HCT116 (cell line): Measurements from ENCODE around the gene ZCCHC10. TPM values are rescaled to one million over a fixed set of nuclear protein-coding genes. Genes with fewer than 3 reads are reported as not detected.

Experiments
- ATAC-seq: fragments of 200-7000 bp; cut with Tn5 transposase; 2 replicates; pipeline ENCODE4 v1.9.1; 2020; ENCODE audit warnings: mild to moderate bottlenecking, moderate library complexity
- BruUV-seq: library from RNA; stranded (reverse); fragments of 400-500 nt; replicated peaks from 2 replicates; lab custom pipeline; 2021; lab: Mats Ljungman, UMichigan
- CTCF ChIA-PET: fragments of 300-600 bp; sonication (Branson Sonifier 250); formaldehyde crosslinking; loops from one replicate; lab custom pipeline; 2021; ENCODE audit warnings: antibody characterized with exemption; lab: Charles Lee
- POLR2A ChIA-PET: fragments of 300-600, 350-600 bp; sonication (Branson Sonifier 250); formaldehyde crosslinking; loops from one replicate; lab custom pipeline; 2021; ENCODE audit warnings: antibody characterized with exemption; lab: Charles Lee
- RAD21 ChIA-PET, 2 experiments: fragments of 300-600 bp; sonication (Branson Sonifier 250); formaldehyde crosslinking; loops; one replicate each; lab custom pipeline; 2023; ENCODE audit warnings: low total read pairs in 2 of 2; ENCODE audit not compliant: uncharacterized antibody in 2 of 2, unreplicated experiment in 2 of 2, low non-redundant PET in 1 of 2; lab: Charles Lee
- DNase-seq: peaks from one replicate; pipeline ENCODE4 v3.0.0-alpha.2; 2010; ENCODE audit warnings: low read depth, low spot score
- H2AFZ ChIP-seq: fragments of 200-600 bp; shearing (Covaris generic), sonication (generic); 2 replicates; pipeline ENCODE4 v1.6.1; 2017; ENCODE audit warnings: low read depth, mixed run types, mixed read lengths, antibody characterized with exemption, low read length; ENCODE audit not compliant: poor library complexity, severe bottlenecking
- H3K27ac ChIP-seq: 2 replicates; pipeline ENCODE4 v1.5.1; 2012; ENCODE audit warnings: low read depth, low read length
- H3K27me3 ChIP-seq: fragments of 200-600 bp; sonication (generic); 2 replicates; pipeline ENCODE4 v1.6.1; 2016; ENCODE audit warnings: mixed run types, low read length, mixed read lengths; ENCODE audit not compliant: insufficient read depth
- H3K36me3 ChIP-seq, 2 experiments: fragments of 200-500 bp in 1 of 2; fragments of 200-600 bp in 1 of 2; sonication (Bioruptor generic) in 1 of 2; sonication (generic) in 1 of 2; 2 replicates each; pipeline versions ENCODE4 v1.5.1 to v1.6.1; 2014 to 2016; ENCODE audit warnings: low read length in 2 of 2, inconsistent platforms in 1 of 2, mixed read lengths in 1 of 2, mixed run types in 1 of 2; ENCODE audit not compliant: insufficient read depth in 2 of 2, control insufficient read depth in 1 of 2
- H3K4me1 ChIP-seq, 2 experiments: fragments of 200-600 bp in 1 of 2; sonication (generic) in 1 of 2; 2 replicates each; pipeline versions ENCODE4 v1.5.1 to v1.6.1; 2012 to 2017; ENCODE audit warnings: low read length in 2 of 2, inconsistent platforms in 1 of 2, mild to moderate bottlenecking in 1 of 2, mixed read lengths in 1 of 2, mixed run types in 1 of 2, moderate library complexity in 1 of 2; ENCODE audit not compliant: insufficient read depth in 2 of 2, control insufficient read depth in 1 of 2
- H3K4me2 ChIP-seq: fragments of 200-600 bp; sonication (generic); 2 replicates; pipeline ENCODE4 v1.6.1; 2017; ENCODE audit warnings: mixed run types, low read length, mixed read lengths
- H3K4me3 ChIP-seq, 2 experiments: fragments of 200-600 bp in 1 of 2; sonication (generic) in 1 of 2; replicated peaks in 1 of 2; 2 replicates each; pipeline ENCODE4 v1.5.1; 2011 to 2016; ENCODE audit warnings: low read length in 2 of 2, control low read depth in 1 of 2, low read depth in 1 of 2, mild to moderate bottlenecking in 1 of 2, mixed read lengths in 1 of 2, mixed run types in 1 of 2
- H3K79me2 ChIP-seq: fragments of 200-600 bp; sonication (generic); 2 replicates; pipeline ENCODE4 v1.6.1; 2017; ENCODE audit warnings: mild to moderate bottlenecking, mixed run types, low read length, moderate library complexity, mixed read lengths; ENCODE audit not compliant: insufficient read depth
- H3K9ac ChIP-seq: fragments of 200-600 bp; sonication (generic); 2 replicates; pipeline ENCODE4 v1.6.1; 2016; ENCODE audit warnings: low read length, mixed read lengths
- H3K9me2 ChIP-seq: fragments of 200-600 bp; sonication (generic), shearing (Covaris generic); 2 replicates; pipeline ENCODE4 v1.6.1; 2017; ENCODE audit warnings: mixed run types, mild to moderate bottlenecking, moderate library complexity; ENCODE audit not compliant: insufficient read depth
- H3K9me3 ChIP-seq, 2 experiments: fragments of 200-500 bp in 1 of 2; fragments of 200-600 bp in 1 of 2; sonication (Bioruptor generic) in 1 of 2; sonication (generic) in 1 of 2; 2 replicates each; pipeline ENCODE4 v1.6.1; 2014 to 2017; ENCODE audit warnings: low read length in 2 of 2, mixed read lengths in 2 of 2, inconsistent platforms in 1 of 2, low read depth in 1 of 2, mild to moderate bottlenecking in 1 of 2, mixed run types in 1 of 2, moderate library complexity in 1 of 2; ENCODE audit not compliant: control insufficient read depth in 1 of 2, insufficient read depth in 1 of 2
- H4K20me1 ChIP-seq: fragments of 200-600 bp; sonication (generic), shearing (Covaris generic); 2 replicates; pipeline ENCODE4 v1.6.1; 2017; ENCODE audit warnings: mixed run types, mild to moderate bottlenecking, moderate library complexity; ENCODE audit not compliant: insufficient read depth
- ATF3 ChIP-seq: IDR thresholded peaks from 2 replicates; pipeline ENCODE4 v1.6.1; 2012
- CBX3 ChIP-seq: IDR thresholded peaks from 2 replicates; pipeline ENCODE4 v1.6.1; 2012; ENCODE audit warnings: low read depth
- EGR1 ChIP-seq: IDR thresholded peaks from 2 replicates; pipeline ENCODE4 v1.6.1; 2012; ENCODE audit warnings: low read depth
- EZH2 ChIP-seq: fragments of 200-600 bp; sonication (generic); IDR thresholded peaks from 2 replicates; pipeline ENCODE4 v1.6.1; 2017; ENCODE audit warnings: antibody characterized with exemption, mixed run types
- EZH2phosphoT487 ChIP-seq: fragments of 200-600 bp; IDR thresholded peaks from 2 replicates; pipeline ENCODE4 v1.6.1; 2018; ENCODE audit warnings: antibody characterized with exemption, borderline replicate concordance
- FOSL1 ChIP-seq: IDR thresholded peaks from 2 replicates; pipeline ENCODE4 v1.6.1; 2012; ENCODE audit warnings: low read depth
- JUND ChIP-seq: IDR thresholded peaks from 2 replicates; pipeline ENCODE4 v1.6.1; 2012
- RAD21 ChIP-seq: IDR thresholded peaks from 2 replicates; pipeline ENCODE4 v1.6.1; 2012; ENCODE audit warnings: low read depth, mild to moderate bottlenecking
- REST ChIP-seq: IDR thresholded peaks from 2 replicates; pipeline ENCODE4 v1.6.1; 2012; ENCODE audit warnings: low read depth
- SP1 ChIP-seq: IDR thresholded peaks from 2 replicates; pipeline ENCODE4 v1.6.1; 2012; ENCODE audit warnings: low read depth
- YY1 ChIP-seq: IDR thresholded peaks from 2 replicates; pipeline ENCODE4 v1.6.1; 2011; ENCODE audit warnings: low read length, low read depth, moderate library complexity, mild to moderate bottlenecking; ENCODE audit not compliant: insufficient replicate concordance; ENCODE audit errors: extremely low read depth
- ZBTB33 ChIP-seq: IDR thresholded peaks from 2 replicates; pipeline ENCODE4 v1.6.1; 2011; ENCODE audit warnings: mild to moderate bottlenecking, low read length, moderate library complexity; ENCODE audit not compliant: insufficient replicate concordance; ENCODE audit errors: extremely low read depth
- ZFX ChIP-seq: fragments of 450-650 bp; IDR thresholded peaks from 2 replicates; pipeline ENCODE4 v1.6.1; 2017
- ZNF274 ChIP-seq: fragments of 200-500 bp; sonication (Bioruptor generic); IDR thresholded peaks from 2 replicates; pipeline ENCODE4 v1.6.1; 2014; ENCODE audit warnings: mild to moderate bottlenecking, low read depth, low read length, inconsistent platforms
- intact Hi-C: fragments of 100-400 bp; cut with micrococcal nuclease; formaldehyde crosslinking; loops from 2 replicates; pipeline ENCODE4 v1.10.0; 2022
- total RNA-seq: library from RNA; stranded (reverse); gene quantifications from one replicate; pipeline ENCODE4 v1.2.1, GENCODE V29; 2021; ENCODE audit not compliant: unreplicated experiment

ZCCHC10 gene
- total RNA-seq, 1 experiment from 2014 or later, result 19.2 TPM

- H3K79me2 ChIP-seq, result peaks cover 100% of the 10 kb centered on the region
- DNase-seq (no peak), ATAC-seq (no peak)
- intact Hi-C loops, result no loop called here
- no peaks in the 10 kb centered on the region for H3K9me3 ChIP-seq
- peaks cover 10 to 32% of the 10 kb centered on the region in 2 experiments for H3K4me1 ChIP-seq
- no peaks in the 10 kb centered on the region for H3K27me3 ChIP-seq
- no peak for TF ChIP-seq EZH2
- TF ChIP-seq JUND, result no peak
- no peak for TF ChIP-seq REST
- TF ChIP-seq YY1, result no peak
- no peak for TF ChIP-seq RAD21
- TF ChIP-seq ATF3, result no peak
- TF ChIP-seq ZNF274, result no peak
- no peak for TF ChIP-seq EZH2phosphoT487
- no peak for TF ChIP-seq CBX3
- no peak for TF ChIP-seq ZFX
- no peak for TF ChIP-seq ZBTB33
- no peak for TF ChIP-seq FOSL1
- TF ChIP-seq SP1, result no peak
- TF ChIP-seq EGR1, result no peak
- ChIA-PET POLR2A (interaction anchor here (1.4 kb wide), 1 partner anchor 14 kb away, joined by 3 read pairs; the partner anchor contains the start of gene HSPA4), CTCF (no interaction called here), RAD21 (no interaction called here)
- H4K20me1 ChIP-seq, result peaks cover 18% of the 10 kb centered on the region; the same call in 1 of the 2 replicates
- H3K4me3 ChIP-seq, result no peak overlapping the region
- H3K4me2 ChIP-seq, result no peak overlapping the region
- H3K9ac ChIP-seq, result no peak overlapping the region
- H3K36me3 ChIP-seq, result peaks cover 12 to 21% of the 10 kb centered on the region in 2 experiments
- no peaks in the 10 kb centered on the region for H3K9me2 ChIP-seq
- H2AFZ ChIP-seq, result no peak overlapping the region
- no TSS peak for BruUV-seq
- H3K27ac ChIP-seq, result no peak overlapping the region
Observed at GRCh38 chr5:133065471-133065870, 39.1 kb upstream of the ZCCHC10 start.
